ENCODE results near the gene ACTR8. TPM values are rescaled to one million over a fixed set of nuclear protein-coding genes. Genes with fewer than 3 reads are reported as not detected.

The ACTR8 gene
- polyA plus RNA-seq, 1 donor from 2014 or later, result 28.4 TPM

DNA sequence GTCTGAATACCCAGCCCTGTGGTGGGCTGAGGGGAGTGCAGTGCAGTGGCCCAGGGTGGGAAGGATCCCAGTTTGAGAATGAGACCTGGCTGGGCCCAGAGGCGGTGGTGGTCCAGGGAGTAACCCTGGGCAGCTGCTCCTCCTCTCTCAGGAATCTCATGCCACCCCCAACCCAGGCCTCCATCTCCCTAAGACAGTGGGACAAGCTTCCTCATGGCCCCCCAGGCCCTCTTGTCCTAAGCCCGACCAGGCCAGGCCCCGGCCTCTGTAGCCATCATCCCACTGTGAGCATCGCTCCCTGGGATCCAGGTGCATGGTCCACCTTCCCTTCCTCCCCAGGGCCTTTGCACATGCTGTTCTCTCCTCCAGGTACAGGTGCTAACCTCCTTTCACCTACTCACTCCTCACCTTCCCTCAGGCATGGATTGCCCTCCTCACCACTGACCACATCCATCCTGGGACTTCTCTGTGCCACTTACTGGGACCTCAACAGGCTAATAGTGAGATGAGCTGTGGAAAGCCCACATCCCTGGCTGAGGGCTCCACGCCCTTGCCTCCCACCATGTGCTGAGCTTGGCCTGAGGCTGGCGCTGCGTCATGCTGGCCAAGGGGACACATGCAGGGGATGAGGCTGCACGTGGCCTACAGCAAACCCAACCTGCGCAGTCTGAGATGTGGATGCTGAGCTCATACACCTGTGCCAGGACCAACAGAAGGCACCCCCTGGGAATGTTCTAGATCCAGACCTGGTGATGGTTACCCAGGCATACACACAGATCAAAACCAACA is 45.7 kb downstream of the ACTR8 start:
- Histone ChIP-seq H3K4me2 (ENCODE audit: low read length) (no peak overlapping the region), H4K20me1 (ENCODE audit: insufficient read depth) (no peaks in the 10 kb centered on the region), H2AFZ (ENCODE audit: low read depth, low read length) (no peak overlapping the region), H3K27ac (ENCODE audit: low read length) (no peak overlapping the region), H3K27me3 (ENCODE audit: insufficient read depth, low read depth, low read length) (no peaks in the 10 kb centered on the region), H3F3A (ENCODE audit: insufficient read depth, low read length, poor library complexity, severe bottlenecking) (no peaks in the 10 kb centered on the region), H3K9ac (ENCODE audit: low read length) (no peak overlapping the region), H3K79me2 (replicated peaks; ENCODE audit: insufficient read depth, low read length) (no peaks in the 10 kb centered on the region), H3K9me2 (ENCODE audit: insufficient read depth, low read length) (no peaks in the 10 kb centered on the region), H3K36me3 (ENCODE audit: insufficient read depth, low read length) (no peaks in the 10 kb centered on the region), H3K9me3 (ENCODE audit: low read length) (no peaks in the 10 kb centered on the region), H3K4me3 (ENCODE audit: low read length) (no peak overlapping the region)
- TF ChIP-seq EP300 (conservative IDR thresholded peaks at IDR 0.05; ENCODE audit: poor library complexity, severe bottlenecking) (no peak), RAD21 (conservative IDR thresholded peaks at IDR 0.05) (no peak), MXI1 (conservative IDR thresholded peaks at IDR 0.05; ENCODE audit: poor library complexity, severe bottlenecking) (no peak)

DNA sequence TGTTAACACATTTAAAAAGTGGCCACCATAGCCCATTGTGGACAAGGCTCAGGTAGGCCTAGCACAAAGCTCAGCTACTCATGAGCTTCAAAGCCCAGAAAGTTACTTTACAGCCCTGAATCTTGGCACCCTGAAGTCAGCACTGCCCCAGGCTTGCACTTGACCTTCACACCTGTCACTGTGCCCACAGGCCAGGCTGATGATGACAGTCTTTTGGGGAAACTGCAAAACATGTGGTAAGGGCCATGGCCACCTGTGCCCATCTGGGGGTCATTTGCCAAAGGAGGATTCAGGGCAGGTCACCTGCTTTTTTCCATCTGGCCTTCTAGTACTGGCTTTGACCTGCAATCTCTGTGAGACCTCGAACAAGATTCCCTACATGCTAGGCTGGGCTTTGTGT is 46.7 kb downstream of the ACTR8 start:
- H3K9me3 ChIP-seq (ENCODE audit: low read length), result no peaks in the 10 kb centered on the region
- H3K9me2 ChIP-seq (ENCODE audit: insufficient read depth, low read length), result no peaks in the 10 kb centered on the region
- H3K79me2 ChIP-seq (replicated peaks; ENCODE audit: insufficient read depth, low read length), result no peaks in the 10 kb centered on the region
- no peak overlapping the region for H3K4me3 ChIP-seq (ENCODE audit: low read length)
- H3K9ac ChIP-seq (ENCODE audit: low read length), result no peak overlapping the region
- no peak overlapping the region for H3K27ac ChIP-seq (ENCODE audit: low read length)
- no peaks in the 10 kb centered on the region for H3K36me3 ChIP-seq (ENCODE audit: insufficient read depth, low read length)
- H4K20me1 ChIP-seq (ENCODE audit: insufficient read depth), result no peaks in the 10 kb centered on the region
- no peak overlapping the region for H3K4me2 ChIP-seq (ENCODE audit: low read length)
- no peaks in the 10 kb centered on the region for H3F3A ChIP-seq (ENCODE audit: insufficient read depth, low read length, poor library complexity, severe bottlenecking)
- H2AFZ ChIP-seq (ENCODE audit: low read depth, low read length), result no peak overlapping the region
- H3K27me3 ChIP-seq (ENCODE audit: insufficient read depth, low read depth, low read length), result no peaks in the 10 kb centered on the region
- TF ChIP-seq, protein P1, sequence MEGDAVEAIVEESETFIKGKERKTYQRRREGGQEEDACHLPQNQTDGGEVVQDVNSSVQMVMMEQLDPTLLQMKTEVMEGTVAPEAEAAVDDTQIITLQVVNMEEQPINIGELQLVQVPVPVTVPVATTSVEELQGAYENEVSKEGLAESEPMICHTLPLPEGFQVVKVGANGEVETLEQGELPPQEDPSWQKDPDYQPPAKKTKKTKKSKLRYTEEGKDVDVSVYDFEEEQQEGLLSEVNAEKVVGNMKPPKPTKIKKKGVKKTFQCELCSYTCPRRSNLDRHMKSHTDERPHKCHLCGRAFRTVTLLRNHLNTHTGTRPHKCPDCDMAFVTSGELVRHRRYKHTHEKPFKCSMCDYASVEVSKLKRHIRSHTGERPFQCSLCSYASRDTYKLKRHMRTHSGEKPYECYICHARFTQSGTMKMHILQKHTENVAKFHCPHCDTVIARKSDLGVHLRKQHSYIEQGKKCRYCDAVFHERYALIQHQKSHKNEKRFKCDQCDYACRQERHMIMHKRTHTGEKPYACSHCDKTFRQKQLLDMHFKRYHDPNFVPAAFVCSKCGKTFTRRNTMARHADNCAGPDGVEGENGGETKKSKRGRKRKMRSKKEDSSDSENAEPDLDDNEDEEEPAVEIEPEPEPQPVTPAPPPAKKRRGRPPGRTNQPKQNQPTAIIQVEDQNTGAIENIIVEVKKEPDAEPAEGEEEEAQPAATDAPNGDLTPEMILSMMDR (IDR thresholded peaks at IDR 0.05; ENCODE audit: poor library complexity, severe bottlenecking), result no peak
- TF ChIP-seq EP300 (conservative IDR thresholded peaks at IDR 0.05; ENCODE audit: poor library complexity, severe bottlenecking) (no peak), MXI1 (conservative IDR thresholded peaks at IDR 0.05; ENCODE audit: poor library complexity, severe bottlenecking) (no peak), RAD21 (conservative IDR thresholded peaks at IDR 0.05) (no peak), POLR2AphosphoS5 (IDR thresholded peaks at IDR 0.05) (no peak), EZH2 (IDR thresholded peaks at IDR 0.05; ENCODE audit: borderline replicate concordance, insufficient read depth, low read length, poor library complexity, severe bottlenecking) (no peak), TAF1 (IDR thresholded peaks at IDR 0.05; ENCODE audit: low read depth) (no peak), SMC3 (conservative IDR thresholded peaks at IDR 0.05; ENCODE audit: poor library complexity) (no peak)
- TF ChIP-seq, protein P2, sequence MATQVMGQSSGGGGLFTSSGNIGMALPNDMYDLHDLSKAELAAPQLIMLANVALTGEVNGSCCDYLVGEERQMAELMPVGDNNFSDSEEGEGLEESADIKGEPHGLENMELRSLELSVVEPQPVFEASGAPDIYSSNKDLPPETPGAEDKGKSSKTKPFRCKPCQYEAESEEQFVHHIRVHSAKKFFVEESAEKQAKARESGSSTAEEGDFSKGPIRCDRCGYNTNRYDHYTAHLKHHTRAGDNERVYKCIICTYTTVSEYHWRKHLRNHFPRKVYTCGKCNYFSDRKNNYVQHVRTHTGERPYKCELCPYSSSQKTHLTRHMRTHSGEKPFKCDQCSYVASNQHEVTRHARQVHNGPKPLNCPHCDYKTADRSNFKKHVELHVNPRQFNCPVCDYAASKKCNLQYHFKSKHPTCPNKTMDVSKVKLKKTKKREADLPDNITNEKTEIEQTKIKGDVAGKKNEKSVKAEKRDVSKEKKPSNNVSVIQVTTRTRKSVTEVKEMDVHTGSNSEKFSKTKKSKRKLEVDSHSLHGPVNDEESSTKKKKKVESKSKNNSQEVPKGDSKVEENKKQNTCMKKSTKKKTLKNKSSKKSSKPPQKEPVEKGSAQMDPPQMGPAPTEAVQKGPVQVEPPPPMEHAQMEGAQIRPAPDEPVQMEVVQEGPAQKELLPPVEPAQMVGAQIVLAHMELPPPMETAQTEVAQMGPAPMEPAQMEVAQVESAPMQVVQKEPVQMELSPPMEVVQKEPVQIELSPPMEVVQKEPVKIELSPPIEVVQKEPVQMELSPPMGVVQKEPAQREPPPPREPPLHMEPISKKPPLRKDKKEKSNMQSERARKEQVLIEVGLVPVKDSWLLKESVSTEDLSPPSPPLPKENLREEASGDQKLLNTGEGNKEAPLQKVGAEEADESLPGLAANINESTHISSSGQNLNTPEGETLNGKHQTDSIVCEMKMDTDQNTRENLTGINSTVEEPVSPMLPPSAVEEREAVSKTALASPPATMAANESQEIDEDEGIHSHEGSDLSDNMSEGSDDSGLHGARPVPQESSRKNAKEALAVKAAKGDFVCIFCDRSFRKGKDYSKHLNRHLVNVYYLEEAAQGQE (IDR thresholded peaks at IDR 0.05; ENCODE audit: borderline replicate concordance), result no peak

All from neural cell (in vitro differentiated cells).